Trophoblast cell (in vitro differentiated cells and primary cell): Measurements from ENCODE around the gene CLEC4F.
A peak's percentile ranks its signal among the peaks of the same experiment; 100 is the strongest.

ENCODE experiments used
- DNase-seq, 2 donors: peaks; one replicate each; pipeline ENCODE4 v3.0.0-alpha.2; 2016
- H2AFZ ChIP-seq: 2 replicates; pipeline ENCODE4 v1.6.1; 2013; ENCODE audit warnings: low read length, moderate library complexity, mild to moderate bottlenecking; ENCODE audit not compliant: insufficient read depth, poor library complexity
- H2AK5ac ChIP-seq: 2 replicates; pipeline ENCODE4 v1.6.1; 2013; ENCODE audit warnings: mild to moderate bottlenecking, low read length
- H2BK120ac ChIP-seq: 2 replicates; pipeline ENCODE4 v1.6.1; 2013; ENCODE audit warnings: low read length, mild to moderate bottlenecking, moderate library complexity; ENCODE audit not compliant: insufficient read depth, poor library complexity
- H2BK12ac ChIP-seq: 2 replicates; pipeline ENCODE4 v1.6.1; 2013; ENCODE audit warnings: mild to moderate bottlenecking, low read length, moderate library complexity
- H2BK5ac ChIP-seq: 2 replicates; pipeline ENCODE4 v1.6.1; 2013; ENCODE audit warnings: low read length, low read depth, moderate library complexity, mild to moderate bottlenecking; ENCODE audit not compliant: poor library complexity
- H3K14ac ChIP-seq: 2 replicates; pipeline ENCODE4 v1.6.1; 2013; ENCODE audit warnings: mild to moderate bottlenecking, low read length
- H3K18ac ChIP-seq: 2 replicates; pipeline ENCODE4 v1.6.1; 2013; ENCODE audit warnings: mild to moderate bottlenecking, low read length
- H3K23ac ChIP-seq: 2 replicates; pipeline ENCODE4 v1.6.1; 2013; ENCODE audit warnings: low read length
- H3K27ac ChIP-seq: 2 replicates; pipeline ENCODE4 v1.5.1; 2013; ENCODE audit warnings: low read depth, mild to moderate bottlenecking, inconsistent platforms, low read length, moderate library complexity
- H3K27me3 ChIP-seq: 2 replicates; pipeline ENCODE4 v1.6.1; 2013; ENCODE audit warnings: inconsistent platforms, mild to moderate bottlenecking, low read length, moderate library complexity; ENCODE audit not compliant: insufficient read depth
- H3K36me3 ChIP-seq, 2 experiments: 1 replicate in 1 of 2; 2 replicates in 1 of 2; pipeline ENCODE4 v1.6.1; 2013; ENCODE audit warnings: low read length in 2 of 2, mild to moderate bottlenecking in 2 of 2, moderate library complexity in 1 of 2; ENCODE audit not compliant: insufficient read depth in 2 of 2, control insufficient read depth in 1 of 2
- H3K4ac ChIP-seq: 2 replicates; pipeline ENCODE4 v1.6.1; 2013; ENCODE audit warnings: low read depth, mild to moderate bottlenecking, low read length, moderate library complexity
- H3K4me1 ChIP-seq, 2 experiments: 1 replicate in 1 of 2; 2 replicates in 1 of 2; pipeline ENCODE4 v1.6.1; 2013; ENCODE audit warnings: low read length in 2 of 2, mild to moderate bottlenecking in 2 of 2, moderate library complexity in 1 of 2; ENCODE audit not compliant: insufficient read depth in 2 of 2, control insufficient read depth in 1 of 2
- H3K4me2 ChIP-seq: 2 replicates; pipeline ENCODE4 v1.6.1; 2013; ENCODE audit warnings: inconsistent platforms, mild to moderate bottlenecking, low read length, moderate library complexity
- H3K4me3 ChIP-seq: 2 replicates; pipeline ENCODE4 v1.5.1; 2013; ENCODE audit warnings: mild to moderate bottlenecking, low read depth, low read length, inconsistent platforms
- H3K79me1 ChIP-seq: one replicate; pipeline ENCODE4 v1.6.1; 2013; ENCODE audit warnings: low read length
- H3K79me2 ChIP-seq: 2 replicates; pipeline ENCODE4 v1.6.1; 2013; ENCODE audit warnings: low read length, mild to moderate bottlenecking; ENCODE audit not compliant: control insufficient read depth, insufficient read depth, poor library complexity
- H3K9ac ChIP-seq: 2 replicates; pipeline ENCODE4 v1.6.1; 2013; ENCODE audit warnings: mild to moderate bottlenecking, low read length
- H3K9me3 ChIP-seq: 2 replicates; pipeline ENCODE4 v1.6.1; 2013; ENCODE audit warnings: low read depth, mild to moderate bottlenecking, control low read depth, inconsistent platforms, low read length; ENCODE audit not compliant: insufficient read depth
- H4K12ac ChIP-seq: 2 replicates; pipeline ENCODE4 v1.6.1; 2013; ENCODE audit warnings: low read depth, mild to moderate bottlenecking, low read length, moderate library complexity
- H4K8ac ChIP-seq: 2 replicates; pipeline ENCODE4 v1.6.1; 2013; ENCODE audit warnings: low read depth, mild to moderate bottlenecking, low read length, moderate library complexity
- H4K91ac ChIP-seq: one replicate; pipeline ENCODE4 v1.6.1; 2013; ENCODE audit warnings: low read depth, mild to moderate bottlenecking, low read length, moderate library complexity
- WGBS: extraction: QIAGEN DNeasy Blood & Tissue Kit; methylation state at CpG from one replicate; pipeline ENCODE4 v1.1.7; 2013; ENCODE audit warnings: missing lambda C conversion rate; ENCODE audit not compliant: insufficient read length, insufficient coverage; ENCODE audit errors: extremely low coverage; 5-methylcytosine and 5-hydroxymethylcytosine counted together

The CLEC4F gene

GRCh38 chr2:70827388-70827787, 7.0 kb upstream of the CLEC4F start:
- Histone ChIP-seq H4K12ac (no peak overlapping the region), H3K79me1 (no peaks in the 10 kb centered on the region), H3K36me3 (no peaks in the 10 kb centered on the region), H4K8ac (no peak overlapping the region), H3K79me2 (no peaks in the 10 kb centered on the region), H3K23ac (no peak overlapping the region), H3K4me1 (no peaks in the 10 kb centered on the region), H3K4me2 (no peak overlapping the region), H3K27me3 (no peaks in the 10 kb centered on the region), H2BK5ac (no peak overlapping the region), H3K4ac (no peak overlapping the region), H2BK12ac (no peak overlapping the region), H4K91ac (no peak overlapping the region), H2AK5ac (no peak overlapping the region), H2AFZ (no peak overlapping the region), H2BK120ac (no peak overlapping the region), H3K9ac (no peak overlapping the region), H3K27ac (no peak overlapping the region), H3K14ac (no peak overlapping the region), H3K9me3 (peaks cover 2% of the 10 kb centered on the region), H3K18ac (no peak overlapping the region), H3K4me3 (no peak overlapping the region)
- WGBS: no CpG with 5 or more reads among the region's 5 CpGs
- DNase-seq: no peak

DNA sequence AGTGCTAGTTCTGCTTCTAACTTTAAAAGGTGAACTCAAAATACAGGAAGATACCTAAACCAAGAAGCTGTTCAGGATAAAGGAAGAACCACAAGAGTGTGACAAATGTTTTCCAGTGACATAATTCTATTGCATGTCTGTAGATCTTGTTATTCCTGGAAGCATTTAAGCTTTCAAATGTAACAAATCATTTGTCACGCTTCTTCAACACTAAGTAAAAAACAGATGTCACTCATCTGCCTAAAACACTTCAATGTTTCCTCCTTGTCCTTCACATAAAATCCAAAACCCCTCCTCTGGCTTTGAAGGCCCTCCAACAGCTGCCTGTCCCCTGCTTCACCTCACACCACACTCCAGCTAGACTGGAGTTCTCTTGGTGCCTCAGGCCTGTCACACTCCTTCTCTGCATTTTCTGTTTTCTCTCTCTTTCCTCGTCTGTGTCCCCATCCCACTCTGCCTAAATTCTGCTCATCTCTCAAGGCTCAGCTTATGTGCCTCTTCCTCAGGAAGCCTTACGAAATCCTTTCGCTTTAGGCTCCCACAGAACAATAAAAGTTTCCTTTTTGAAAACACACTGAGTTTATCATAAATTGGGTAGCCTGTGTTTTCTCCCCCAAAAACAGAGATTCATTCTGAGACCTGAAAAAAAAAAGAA, 6.4 kb upstream of the CLEC4F start:
- H3K4me1 ChIP-seq: no peaks in the 10 kb centered on the region
- no peak for DNase-seq
- no peak overlapping the region for H3K14ac ChIP-seq
- H3K9ac ChIP-seq: no peak overlapping the region
- no peak overlapping the region for H2BK120ac ChIP-seq
- no peak overlapping the region for H3K18ac ChIP-seq
- H4K91ac ChIP-seq: no peak overlapping the region
- no peak overlapping the region for H3K4me3 ChIP-seq
- H2BK5ac ChIP-seq: no peak overlapping the region
- no peak overlapping the region for H3K4me2 ChIP-seq
- no peak overlapping the region for H3K27ac ChIP-seq
- no peak overlapping the region for H2BK12ac ChIP-seq
- no peaks in the 10 kb centered on the region for H3K79me2 ChIP-seq
- WGBS: no CpG with 5 or more reads among the region's 4 CpGs
- H3K79me1 ChIP-seq: no peaks in the 10 kb centered on the region
- no peaks in the 10 kb centered on the region for H3K36me3 ChIP-seq
- peaks cover 2% of the 10 kb centered on the region for H3K9me3 ChIP-seq
- no peak overlapping the region for H2AFZ ChIP-seq
- H2AK5ac ChIP-seq: no peak overlapping the region
- peak overlapping the region; percentile 24 for H3K23ac ChIP-seq
- H4K12ac ChIP-seq: no peak overlapping the region
- no peak overlapping the region for H4K8ac ChIP-seq
- no peak overlapping the region for H3K4ac ChIP-seq
- H3K27me3 ChIP-seq: no peaks in the 10 kb centered on the region

GRCh38 chr2:70823249-70823648, 2.9 kb upstream of the CLEC4F start:
- DNase-seq: no peak
- Histone ChIP-seq H3K23ac (no peak overlapping the region), H4K91ac (no peak overlapping the region), H3K14ac (no peak overlapping the region), H3K4me1 (no peaks in the 10 kb centered on the region), H3K27ac (no peak overlapping the region), H3K18ac (no peak overlapping the region), H2AK5ac (no peak overlapping the region), H3K9ac (no peak overlapping the region), H3K9me3 (no peaks in the 10 kb centered on the region), H3K4ac (no peak overlapping the region), H3K4me2 (no peak overlapping the region), H2BK120ac (no peak overlapping the region), H4K12ac (no peak overlapping the region), H4K8ac (no peak overlapping the region), H3K4me3 (no peak overlapping the region), H2BK5ac (no peak overlapping the region), H3K79me2 (no peaks in the 10 kb centered on the region), H2BK12ac (no peak overlapping the region), H3K36me3 (no peaks in the 10 kb centered on the region), H3K79me1 (no peaks in the 10 kb centered on the region), H2AFZ (no peak overlapping the region), H3K27me3 (no peaks in the 10 kb centered on the region)
- WGBS: no CpG with 5 or more reads among the region's 5 CpGs

DNA sequence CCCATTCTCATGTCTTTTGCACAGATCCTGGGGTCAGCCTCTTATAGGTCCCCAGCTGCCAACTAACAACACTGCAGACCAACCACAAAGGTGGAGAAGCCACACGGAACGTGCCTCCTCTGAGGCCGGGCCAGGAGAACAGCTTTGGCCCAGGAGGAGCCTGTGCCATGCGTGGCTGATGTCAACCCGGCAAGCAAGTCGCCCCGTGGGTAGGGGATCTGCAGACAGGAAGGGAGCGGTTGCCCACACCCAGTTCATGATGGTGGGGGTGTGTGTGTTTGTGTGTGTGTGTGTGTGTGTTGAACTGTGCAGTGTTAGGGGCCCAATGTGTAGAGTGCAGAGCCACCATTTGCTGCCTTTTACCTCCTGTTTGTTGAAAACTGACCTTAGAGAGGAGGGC, 2.4 kb upstream of the CLEC4F start:
- Histone ChIP-seq H4K12ac (no peak overlapping the region), H3K27ac (no peak overlapping the region), H3K36me3 (no peaks in the 10 kb centered on the region), H2BK5ac (no peak overlapping the region), H2BK12ac (no peak overlapping the region), H3K14ac (no peak overlapping the region), H4K91ac (no peak overlapping the region), H3K4ac (no peak overlapping the region), H3K4me1 (no peaks in the 10 kb centered on the region), H3K79me1 (no peaks in the 10 kb centered on the region), H3K4me3 (peak overlapping the region; percentile 50), H4K8ac (no peak overlapping the region), H2AFZ (no peak overlapping the region), H3K4me2 (no peak overlapping the region), H3K9me3 (no peaks in the 10 kb centered on the region), H3K27me3 (no peaks in the 10 kb centered on the region), H2AK5ac (no peak overlapping the region), H3K9ac (no peak overlapping the region), H3K23ac (peak overlapping the region; percentile 62), H2BK120ac (no peak overlapping the region), H3K79me2 (no peaks in the 10 kb centered on the region), H3K18ac (no peak overlapping the region)
- no peak for DNase-seq
- no CpG with 5 or more reads among the region's 8 CpGs for WGBS
